GM21423 (cell line): ENCODE data around the gene DUSP9.

ENCODE experiments used
- ATAC-seq: cut with Tn5 transposase; IDR thresholded peaks from one replicate; pipeline ENCODE4 v1.9.1; 2021; ENCODE audit warnings: mild to moderate bottlenecking, moderate library complexity; ENCODE audit not compliant: unreplicated experiment

DUSP9 gene

DNA sequence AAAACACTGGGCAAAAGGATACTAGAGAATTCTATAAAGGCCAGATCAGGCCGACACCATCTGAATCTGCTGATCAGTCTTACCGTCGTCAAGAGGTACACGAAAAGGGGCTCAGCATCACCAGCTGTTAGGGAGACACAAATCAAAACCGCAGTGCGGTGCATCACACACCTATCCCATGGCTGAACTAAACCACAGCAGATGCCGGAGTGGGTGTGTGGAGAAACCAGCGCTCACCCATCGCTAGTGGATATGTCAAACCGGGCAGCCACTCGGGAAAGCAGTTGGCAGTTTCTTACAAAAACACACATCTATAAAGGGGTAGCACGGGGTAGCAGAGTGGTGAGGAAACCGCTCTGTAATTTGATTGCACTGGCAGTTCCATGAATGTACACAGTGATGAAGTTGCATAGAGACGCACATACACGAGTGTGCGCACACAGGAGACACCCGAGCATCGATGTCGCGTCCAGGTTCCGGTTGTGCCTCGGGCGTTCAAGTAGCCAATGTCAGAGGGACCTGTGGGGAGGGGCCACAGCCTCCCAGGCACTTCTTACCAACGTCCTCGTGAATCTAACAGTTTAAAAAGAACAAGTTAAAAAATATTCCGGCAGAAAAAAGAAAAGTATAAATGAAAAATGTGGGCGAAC lies 24.9 kb upstream of the DUSP9 start:
- ATAC-seq: no peak

DNA sequence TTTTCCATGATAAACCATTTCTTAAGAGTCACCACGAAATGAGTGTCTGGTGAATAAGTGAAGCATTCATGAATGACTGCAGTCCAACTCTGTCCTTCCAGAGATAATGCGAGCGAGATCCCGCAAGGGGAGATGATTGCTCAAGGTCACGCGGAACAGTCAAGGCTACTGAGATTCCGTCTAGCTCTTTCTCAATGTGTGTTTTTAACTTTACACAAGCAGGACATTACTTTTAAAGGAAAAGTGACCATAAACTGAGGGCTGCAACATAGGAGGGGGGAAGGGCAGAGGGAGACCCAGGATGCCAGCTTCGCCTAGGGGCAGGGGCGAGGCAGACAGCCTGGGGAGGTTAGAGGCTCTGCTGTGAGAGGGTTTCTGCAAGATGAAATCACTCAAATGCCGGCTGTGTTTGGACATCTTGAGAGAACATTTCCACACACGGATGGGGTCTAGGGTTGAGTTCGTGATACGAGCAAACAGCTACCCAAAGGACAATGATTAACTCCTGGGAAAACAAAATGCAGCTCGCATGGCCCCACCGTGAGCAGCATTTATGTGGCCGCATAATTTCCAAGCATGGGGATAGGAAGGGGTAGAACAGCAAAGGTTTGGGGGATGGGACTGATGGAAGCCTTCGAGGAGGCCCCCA lies 24.2 kb upstream of the DUSP9 start:
- ATAC-seq: no peak

DNA sequence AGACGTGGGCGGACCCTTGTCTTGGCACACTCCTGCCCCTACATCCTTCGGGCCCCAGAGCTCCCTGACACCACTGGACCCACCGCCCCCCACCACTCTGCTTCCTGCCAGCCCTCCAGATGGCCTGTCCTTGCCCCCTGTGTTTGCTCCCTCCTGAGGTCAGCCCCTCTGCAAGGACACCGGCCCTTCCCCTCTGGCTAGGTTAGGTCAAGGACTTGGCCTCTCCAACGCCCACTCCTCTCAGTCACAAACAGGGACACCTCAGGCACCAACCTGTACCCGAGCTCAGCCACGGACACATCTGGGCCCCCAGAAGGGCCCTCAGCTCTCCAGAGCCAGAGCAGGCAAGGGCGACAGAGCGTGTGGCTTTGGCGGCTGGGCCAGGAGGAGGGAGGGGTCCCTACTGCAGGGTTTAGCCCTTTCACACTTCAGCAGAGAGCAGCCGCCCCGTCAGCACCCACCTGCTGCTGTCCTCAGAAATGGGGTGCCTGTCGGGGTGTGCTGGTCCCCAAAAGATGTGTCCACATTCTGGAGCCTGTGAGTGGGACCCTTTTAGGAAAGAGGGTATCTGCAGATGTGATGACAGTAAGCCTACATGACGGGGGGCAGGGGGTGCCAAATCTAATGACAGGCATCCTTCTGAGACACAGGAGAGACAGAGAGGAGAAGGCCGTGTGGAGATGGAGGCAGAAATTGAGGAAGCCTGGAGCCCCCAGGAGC lies 23.5 kb upstream of the DUSP9 start:
- no peak for ATAC-seq

DNA sequence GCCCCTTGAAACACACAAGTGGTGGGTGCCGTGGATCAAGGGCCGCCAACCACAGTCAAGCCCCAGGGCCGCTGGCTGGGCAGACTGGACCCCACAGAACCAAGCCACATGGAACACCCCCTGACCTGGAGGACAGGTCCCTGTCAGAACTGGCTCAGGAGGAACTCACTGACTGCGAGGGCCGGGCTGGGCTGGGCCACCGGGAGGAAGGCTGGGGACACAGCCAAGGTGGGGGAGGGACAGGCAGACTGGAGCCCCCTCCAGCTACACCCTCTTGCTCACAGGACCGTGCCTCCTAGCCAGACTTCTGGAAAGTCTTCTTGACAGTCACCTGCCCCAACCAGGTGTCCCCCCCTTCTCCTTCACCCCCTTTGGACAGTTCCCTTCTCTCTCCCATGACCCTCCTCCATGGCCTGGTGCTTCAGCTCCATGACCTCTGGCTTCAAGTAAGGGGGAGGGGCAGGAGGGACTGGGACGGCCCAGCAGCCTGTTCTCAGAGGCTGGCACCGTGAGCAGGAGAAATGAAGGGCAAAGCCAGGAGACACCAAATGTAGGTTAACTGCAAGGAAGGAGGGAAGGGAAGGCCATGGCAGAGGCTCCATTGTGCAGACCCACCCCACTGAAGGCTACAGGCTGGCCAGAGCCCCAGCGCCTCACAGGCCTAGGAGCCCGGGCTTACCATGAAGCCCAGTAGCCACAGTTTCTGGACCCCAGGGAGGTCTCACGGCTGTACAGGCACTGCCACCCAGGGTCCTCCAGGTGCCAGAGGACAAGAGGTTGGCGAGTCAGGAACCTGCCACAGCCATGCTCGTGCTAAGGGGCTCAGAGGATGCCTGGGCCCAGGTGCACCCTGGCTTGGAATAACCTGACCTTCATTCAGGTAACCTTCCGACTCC lies 22.6 kb upstream of the DUSP9 start:
- ATAC-seq: no peak

DNA sequence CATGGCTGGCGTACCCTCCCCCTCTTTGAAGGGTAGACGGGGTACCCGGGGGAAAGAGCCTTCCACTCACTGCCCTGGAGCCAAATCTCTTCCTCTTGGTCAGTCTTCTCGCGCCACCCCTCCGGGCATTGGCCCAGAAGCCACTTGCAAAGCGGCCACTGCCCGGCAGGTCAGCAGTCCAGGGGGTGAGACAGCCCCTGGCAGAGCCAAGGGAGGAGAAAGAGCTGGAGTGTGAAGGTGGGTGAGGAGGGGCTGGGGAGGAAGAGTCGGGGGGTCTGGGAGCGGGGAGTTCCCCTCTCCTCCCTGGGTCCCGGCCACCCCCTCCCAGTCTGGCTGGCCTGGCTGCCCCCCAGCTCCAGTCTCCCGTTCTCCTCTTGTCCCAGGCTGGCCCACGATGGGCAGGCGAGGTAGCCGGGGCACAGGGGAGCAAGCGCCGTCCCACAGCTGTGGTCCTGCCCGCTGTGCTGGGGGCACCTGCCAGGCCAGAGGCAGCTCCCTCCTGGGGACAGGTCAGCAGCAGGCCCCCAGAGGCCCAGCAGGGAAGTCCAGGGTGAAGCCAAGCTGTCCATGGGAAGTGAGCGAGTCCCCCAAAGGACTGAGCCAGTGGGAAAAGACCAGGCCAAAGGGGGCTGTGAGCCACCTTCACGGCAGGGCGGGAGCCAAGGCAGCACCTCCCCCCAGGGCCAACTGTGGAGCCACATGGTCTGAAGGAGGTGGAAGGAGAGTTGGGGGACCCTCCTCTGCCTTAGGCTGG lies 21.6 kb upstream of the DUSP9 start:
- no peak for ATAC-seq

DNA sequence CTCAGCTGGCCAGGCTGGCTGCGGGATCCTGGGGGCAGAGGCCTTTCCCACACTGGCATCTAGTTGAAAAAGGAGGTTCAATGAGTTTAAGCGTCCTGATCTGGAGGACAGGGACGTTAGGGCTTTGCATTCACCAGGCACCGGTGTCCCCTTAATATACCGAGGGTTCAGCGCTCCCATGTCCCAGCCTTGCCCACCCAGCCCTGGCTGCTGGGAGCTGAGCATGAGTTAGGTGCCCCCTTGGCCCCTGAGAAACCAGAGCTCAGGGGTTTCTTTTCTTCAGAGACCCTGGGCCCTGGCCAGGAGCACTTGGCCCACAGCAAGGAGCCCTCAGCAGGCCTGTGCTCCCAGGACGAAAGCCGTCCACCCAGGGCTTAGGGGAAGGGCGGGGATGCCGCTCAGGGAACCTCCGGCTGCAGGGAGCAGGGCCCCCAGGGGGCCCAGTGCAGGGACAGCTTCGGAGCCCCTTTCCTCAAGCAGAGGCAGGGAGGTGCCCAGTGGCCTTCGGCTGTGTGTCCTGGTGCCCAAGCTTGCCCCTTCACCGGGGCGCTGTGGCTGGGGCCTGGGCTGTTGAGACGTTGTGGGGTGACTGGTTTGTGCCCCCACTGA lies 20.9 kb upstream of the DUSP9 start:
- no peak for ATAC-seq

- ATAC-seq: no peak
Observed at GRCh38 chrX:153626863-153627674, 19.9 kb upstream of the DUSP9 start.

DNA sequence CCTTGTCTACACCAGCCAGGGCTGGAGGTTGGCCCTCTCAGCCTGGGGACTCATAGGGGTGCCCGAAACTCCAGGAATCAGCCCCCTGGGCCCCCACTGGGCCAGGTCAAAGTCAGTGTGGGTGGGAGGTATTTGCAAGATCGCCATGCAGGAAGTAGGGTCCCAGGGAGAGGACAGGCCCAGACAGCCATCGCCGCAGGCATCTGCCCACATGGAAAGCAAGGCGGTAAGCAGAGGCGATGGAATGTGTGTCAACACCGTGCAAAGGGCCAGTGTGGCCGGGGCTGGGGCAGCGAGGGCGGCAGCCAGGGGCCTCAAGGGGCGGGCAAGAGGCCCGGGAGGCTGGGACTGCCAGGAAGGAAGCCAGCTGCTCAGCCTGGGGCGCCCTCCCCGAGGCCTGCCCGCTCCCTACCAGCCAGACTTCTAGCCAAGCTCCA lies 19.3 kb upstream of the DUSP9 start:
- no peak for ATAC-seq

DNA sequence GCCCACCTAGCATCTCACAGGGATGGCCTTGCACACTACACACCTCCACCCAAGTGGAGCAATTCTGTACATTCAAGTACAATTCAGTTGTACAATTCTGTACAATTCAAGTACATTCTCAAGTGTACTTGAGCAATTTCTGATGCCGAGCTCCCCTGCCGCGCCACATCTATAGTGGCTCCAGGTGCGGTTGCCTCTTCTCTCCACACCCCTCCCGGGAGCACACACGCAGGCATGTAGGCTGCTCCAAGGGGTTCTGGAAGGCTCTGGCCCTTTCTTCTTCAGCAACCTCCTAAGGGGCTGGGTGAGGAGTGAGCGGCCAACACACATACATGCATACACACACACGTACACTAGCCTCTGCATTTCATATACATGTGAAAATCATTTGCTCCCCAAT lies 18.9 kb upstream of the DUSP9 start:
- ATAC-seq: no peak

- no peak for ATAC-seq
Observed at GRCh38 chrX:153628665-153629064, 18.3 kb upstream of the DUSP9 start.

DNA sequence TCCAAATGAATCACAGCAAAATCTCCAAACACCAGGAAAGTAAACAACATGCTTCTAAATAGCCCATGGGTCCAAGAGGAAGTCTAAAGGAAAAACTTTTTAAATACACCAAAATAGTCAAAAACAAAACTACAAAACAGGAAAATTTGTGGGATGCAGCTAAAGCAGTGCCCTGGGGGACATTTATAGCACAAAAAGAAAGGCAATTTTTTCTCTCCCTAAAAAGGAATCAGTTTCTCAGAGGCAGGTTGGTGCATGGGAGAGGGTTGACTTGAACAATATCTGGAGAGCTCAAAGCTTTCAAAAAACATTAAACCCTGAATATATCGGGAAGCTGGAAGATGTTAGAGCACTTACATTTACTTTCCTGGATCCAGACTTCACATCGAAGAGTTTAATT lies 15.7 kb upstream of the DUSP9 start:
- no peak for ATAC-seq

DNA sequence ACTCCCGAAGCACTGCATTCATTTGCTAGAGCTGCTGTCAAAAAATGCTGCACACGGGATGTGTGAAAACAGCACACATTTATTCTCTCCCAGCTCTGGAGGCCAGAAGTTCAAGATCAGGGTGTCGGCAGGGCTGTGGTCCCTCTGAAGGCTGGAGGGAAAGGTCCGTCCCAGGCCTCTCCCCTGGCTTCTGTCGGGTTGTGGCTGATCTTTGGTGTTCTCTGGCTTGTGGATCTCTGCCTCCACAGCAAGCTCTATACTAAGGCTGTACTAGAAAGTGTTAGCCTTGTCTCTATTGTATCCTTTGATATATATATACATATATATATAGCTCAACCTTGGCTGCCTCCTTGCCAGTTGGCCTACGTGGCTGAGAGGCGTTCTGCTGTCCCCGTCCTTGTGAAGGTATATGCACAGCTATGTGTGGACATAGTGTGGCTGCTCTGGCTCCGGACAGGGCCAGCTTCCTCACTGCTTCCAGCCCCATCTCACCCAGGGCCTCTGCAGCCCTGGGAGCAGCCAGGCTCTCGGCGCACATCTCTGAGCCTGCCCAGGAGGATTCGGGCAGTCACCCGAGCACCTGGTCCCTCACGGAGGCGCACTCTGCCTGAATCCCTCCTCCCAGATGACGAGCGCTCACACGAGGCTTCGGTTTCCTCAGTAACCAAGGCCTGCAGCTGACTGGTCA lies 15.0 kb upstream of the DUSP9 start:
- no peak for ATAC-seq

- no peak for ATAC-seq
Observed at GRCh38 chrX:153632595-153632946, 14.4 kb upstream of the DUSP9 start.

GRCh38 chrX:153633048-153633447 lies 14.0 kb upstream of the DUSP9 start:
- ATAC-seq: no peak

DNA sequence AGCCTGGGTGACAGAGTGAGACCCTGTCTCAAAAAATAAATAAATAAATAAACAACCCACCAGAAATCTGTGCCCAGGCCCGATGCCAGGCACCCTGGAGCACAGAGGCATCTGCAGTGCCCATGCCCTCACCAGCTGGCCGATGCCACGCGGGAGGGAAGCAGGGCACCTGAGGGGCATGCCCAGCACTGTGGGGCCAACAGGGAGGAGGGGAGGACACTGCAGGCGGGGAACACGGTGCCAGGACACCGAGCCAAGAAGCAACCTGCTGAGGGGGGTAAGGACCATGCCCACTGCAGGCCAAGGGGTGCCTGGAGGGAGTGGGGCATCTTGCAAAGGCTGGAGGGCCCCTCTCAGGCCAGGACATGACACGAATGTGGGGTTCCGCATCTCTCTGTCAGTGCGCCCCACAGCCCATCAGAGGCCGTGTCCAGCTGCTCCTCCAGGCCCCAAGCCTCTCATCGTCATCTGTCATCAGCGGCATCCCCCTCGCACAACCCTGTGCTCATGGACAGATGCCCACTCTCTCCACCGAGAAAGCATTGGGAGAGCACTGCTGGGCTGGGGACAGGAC lies 13.3 kb upstream of the DUSP9 start:
- ATAC-seq: no peak

DNA sequence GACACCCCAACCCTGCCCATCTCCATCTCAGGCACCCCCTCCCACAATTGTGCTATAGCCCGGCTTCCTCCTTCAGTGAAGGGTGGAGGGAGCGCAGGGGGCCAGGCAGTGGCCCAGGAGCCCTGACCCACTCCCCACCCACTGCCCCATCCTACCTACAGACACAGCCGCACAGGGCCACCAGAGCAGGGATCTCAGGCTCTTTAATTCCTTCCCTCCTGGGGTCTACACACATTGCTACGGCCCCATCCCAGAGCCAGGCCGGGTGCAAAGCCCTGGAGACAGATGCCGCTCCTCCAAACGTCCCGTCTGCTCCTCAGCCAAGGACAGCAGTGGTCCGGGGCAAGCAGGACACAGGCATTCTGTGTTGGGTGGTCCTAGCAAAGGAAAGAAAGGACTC lies 12.8 kb upstream of the DUSP9 start:
- ATAC-seq: no peak

GRCh38 chrX:153634832-153635231 lies 12.2 kb upstream of the DUSP9 start:
- ATAC-seq: no peak

DNA sequence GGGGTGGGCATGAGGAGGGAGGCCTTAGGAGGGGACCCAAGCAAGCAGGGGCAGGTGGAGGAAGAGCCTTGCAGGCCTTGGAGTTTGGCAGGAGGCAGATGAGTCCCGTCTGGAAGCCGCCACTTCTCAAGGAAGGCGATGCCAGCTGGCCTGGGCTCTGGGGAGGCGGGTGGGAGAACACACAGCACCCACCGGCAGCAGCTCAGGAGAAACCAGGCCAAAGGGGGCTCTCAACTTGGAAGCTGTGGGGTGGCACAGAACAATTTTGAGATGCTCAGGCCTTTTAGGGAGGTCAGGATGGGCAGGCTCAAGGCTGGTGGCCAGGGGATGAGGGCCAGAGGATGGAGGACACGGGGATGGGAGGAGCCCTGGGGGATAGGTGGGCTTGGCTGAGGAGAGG lies 11.6 kb upstream of the DUSP9 start:
- no peak for ATAC-seq
